Superior temporal gyrus (tissue), 1 donor: ENCODE measurements around the gene IER5L.
"Not testable (repeated sequence)": the region's sequence is repeated elsewhere in the genome, so short reads cannot be mapped to it uniquely, and the experiment has no call there.

Experiments
- DNase-seq: peaks from one replicate; pipeline ENCODE4 v3.0.0-alpha.2; 2016; ENCODE audit errors: extremely low spot score

IER5L gene

GRCh38 chr9:129202613-129203555 lies 24.8 kb upstream of the IER5L start:
- DNase-seq, result peak; percentile 87

DNA sequence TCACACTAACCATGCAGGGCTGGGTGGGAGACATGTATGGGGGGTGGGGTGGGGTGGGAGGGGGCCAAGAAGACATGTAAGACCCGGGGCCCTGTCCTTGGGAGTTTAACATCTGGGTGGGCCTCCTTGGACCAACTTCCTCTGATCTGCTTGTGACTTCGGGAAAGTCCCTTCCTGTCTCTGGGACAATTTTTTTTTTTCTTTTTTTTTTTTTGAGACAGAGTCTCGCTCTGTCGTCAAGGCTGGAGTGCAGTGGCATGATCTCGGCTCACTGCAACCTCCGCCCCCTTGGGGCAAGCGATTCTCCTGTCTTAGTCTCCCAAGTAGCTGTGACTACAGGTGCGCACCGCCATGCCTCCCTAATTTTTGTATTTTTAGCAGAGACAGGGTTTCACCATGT lies 23.8 kb upstream of the IER5L start:
- no peak for DNase-seq

DNA sequence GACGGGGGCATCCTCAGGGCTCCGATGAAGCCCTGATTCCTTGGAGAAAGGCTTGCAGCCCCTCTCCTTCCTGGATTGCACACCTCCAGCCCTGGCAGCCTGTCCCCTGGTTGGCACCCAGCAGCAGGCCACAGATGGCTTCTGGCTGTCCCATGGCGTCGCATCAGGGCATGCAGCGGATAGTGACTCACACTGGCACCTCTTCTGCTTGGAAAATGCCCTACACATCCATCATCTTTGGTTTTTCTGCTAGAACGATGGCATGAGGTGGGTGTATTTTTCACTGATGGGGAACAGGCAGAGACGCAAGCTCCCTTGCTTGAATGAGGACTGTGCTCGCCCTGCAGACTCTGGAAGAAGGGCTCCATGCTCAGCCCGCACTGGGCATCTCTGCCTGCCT lies 23.2 kb upstream of the IER5L start:
- DNase-seq, result peak; percentile 16

- DNase-seq, result no peak
Observed at GRCh38 chr9:129200255-129200654, 22.2 kb upstream of the IER5L start.

GRCh38 chr9:129199044-129199435 lies 21.0 kb upstream of the IER5L start:
- DNase-seq, result no peak

- DNase-seq, result peak; percentile 29
Observed at GRCh38 chr9:129198319-129199043, 20.4 kb upstream of the IER5L start.

DNA sequence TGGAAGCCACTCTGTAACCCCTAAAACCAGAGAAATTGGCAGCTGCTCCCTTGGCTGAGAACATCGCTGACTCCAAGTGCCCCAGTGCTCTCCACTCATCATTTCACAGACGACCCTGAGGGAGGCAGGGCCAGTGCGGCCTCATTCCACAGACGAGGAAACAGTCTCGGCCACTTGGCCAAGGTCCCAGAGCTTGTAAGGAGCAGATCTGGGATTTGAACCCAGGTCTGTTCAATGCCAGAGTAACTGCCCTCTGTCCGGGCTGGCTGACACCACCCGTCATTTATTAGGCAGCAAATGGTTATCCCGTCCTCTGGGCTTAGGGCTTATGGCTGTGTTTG lies 19.9 kb upstream of the IER5L start:
- DNase-seq, result no peak

GRCh38 chr9:129197045-129197444 lies 19.0 kb upstream of the IER5L start:
- not testable (repeated sequence) for DNase-seq

GRCh38 chr9:129195606-129196005 lies 17.5 kb upstream of the IER5L start:
- no peak for DNase-seq

GRCh38 chr9:129194221-129194620 lies 16.2 kb upstream of the IER5L start:
- no peak for DNase-seq

DNA sequence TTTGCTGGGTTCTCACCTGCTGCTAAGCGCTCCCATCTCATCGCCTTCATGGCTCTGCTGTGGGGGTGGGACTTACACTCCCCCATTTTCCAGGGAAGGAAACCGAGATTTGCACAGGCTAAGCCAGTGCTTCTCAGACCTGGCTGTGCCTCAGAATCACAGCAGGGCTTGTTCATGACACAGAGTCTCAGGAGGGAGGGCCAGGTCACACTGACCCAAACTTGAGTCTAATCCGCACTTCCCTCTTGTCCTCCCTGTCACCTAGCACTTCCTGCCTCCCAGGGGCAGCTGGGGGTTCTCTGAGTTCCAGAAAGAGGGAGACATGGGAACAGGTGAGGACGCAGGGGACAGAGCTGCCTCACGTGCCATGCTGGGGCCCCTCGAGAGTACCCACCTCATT lies 15.6 kb upstream of the IER5L start:
- no peak for DNase-seq

DNA sequence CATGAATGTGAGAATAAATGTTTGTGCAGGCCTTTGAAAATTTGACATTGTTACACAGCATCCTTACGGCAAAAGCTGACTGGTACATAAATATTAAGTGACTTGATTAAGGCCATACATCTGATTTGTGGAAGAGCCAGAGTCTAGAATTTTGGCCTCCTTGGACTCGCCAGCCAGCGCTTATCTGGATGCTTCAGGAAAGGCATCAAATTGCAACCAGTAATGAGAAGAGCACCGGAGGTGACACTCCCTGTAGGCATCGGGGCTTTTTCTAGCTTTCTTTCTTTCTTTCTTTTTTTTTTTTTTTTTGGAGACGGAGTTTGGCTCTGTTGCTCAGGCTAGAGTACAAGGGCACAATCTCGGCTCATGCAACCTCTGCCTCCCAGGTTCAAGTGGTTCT lies 13.2 kb upstream of the IER5L start:
- DNase-seq, result no peak

DNA sequence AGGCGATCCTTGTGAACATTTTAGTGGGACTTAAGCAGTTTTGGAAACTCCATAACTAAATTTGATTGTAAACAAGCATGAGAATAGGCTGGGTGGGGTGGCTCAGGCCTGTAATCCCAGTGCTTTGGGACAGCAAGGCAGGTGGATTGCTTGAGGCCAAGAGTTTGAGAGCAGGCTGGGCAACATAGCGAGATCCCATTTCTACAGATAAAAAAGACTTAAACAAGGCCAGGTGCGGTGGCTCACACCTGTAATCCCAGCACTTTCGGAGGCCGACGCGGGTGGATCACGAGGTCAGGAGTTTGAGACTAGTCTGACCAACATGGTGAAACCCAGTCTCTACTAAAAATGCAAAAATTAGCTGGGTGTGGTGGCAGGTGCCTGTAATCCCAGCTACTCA lies 11.9 kb upstream of the IER5L start:
- not testable (repeated sequence) for DNase-seq

DNA sequence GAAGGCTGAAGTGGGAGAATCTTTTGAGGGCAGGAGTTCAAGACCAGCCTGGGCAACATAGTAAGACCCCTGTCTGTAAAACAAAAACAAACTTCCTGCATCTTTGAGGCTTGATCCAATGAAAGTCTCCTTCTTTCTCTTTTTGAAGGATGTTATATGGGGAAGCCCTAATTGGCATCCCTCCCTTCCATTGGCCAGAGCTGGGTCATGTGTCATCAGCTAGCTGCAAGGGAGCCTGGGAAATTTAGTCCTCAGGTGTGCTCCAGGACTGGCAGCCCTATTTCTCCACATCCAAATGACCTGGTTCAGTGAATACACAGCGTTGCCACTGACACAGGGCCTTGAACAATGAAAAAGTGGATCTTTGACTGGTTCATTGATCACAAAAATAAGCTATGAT lies 9.0 kb upstream of the IER5L start:
- DNase-seq, result no peak

GRCh38 chr9:129185991-129186390 lies 7.9 kb upstream of the IER5L start:
- no peak for DNase-seq

DNA sequence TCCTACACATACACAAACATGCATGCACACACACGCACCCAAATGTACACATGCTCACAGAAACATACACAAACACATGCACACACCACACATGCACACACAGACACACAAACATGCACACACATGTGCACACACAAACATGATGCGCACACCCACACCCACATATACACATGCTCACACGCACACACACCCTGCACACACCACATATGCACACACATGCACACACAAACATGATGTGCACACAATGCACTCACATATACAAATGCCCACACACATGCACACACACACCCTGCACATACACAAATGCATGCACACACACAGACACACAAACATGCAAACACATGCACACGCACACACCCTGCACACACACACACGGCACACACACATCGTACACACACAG lies 7.3 kb upstream of the IER5L start:
- no peak for DNase-seq

GRCh38 chr9:129184596-129185122 lies 6.6 kb upstream of the IER5L start:
- no peak for DNase-seq

DNA sequence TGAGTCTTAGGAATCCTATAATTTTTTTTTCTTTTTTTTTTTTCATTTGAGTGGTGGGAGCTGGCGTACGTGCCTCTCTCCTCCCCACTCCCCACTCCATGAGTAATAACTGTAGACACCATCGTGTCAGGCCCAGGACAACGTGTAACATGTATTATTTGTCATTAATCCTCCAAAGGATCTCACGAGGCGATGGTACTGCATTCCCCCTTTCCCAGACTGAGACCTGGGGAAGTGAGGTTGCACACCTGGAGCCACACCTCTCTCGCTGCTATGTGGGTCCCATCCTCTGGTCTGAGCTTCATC lies 6.1 kb upstream of the IER5L start:
- DNase-seq, result no peak

- no peak for DNase-seq
Observed at GRCh38 chr9:129183495-129184218, 5.6 kb upstream of the IER5L start.

DNA sequence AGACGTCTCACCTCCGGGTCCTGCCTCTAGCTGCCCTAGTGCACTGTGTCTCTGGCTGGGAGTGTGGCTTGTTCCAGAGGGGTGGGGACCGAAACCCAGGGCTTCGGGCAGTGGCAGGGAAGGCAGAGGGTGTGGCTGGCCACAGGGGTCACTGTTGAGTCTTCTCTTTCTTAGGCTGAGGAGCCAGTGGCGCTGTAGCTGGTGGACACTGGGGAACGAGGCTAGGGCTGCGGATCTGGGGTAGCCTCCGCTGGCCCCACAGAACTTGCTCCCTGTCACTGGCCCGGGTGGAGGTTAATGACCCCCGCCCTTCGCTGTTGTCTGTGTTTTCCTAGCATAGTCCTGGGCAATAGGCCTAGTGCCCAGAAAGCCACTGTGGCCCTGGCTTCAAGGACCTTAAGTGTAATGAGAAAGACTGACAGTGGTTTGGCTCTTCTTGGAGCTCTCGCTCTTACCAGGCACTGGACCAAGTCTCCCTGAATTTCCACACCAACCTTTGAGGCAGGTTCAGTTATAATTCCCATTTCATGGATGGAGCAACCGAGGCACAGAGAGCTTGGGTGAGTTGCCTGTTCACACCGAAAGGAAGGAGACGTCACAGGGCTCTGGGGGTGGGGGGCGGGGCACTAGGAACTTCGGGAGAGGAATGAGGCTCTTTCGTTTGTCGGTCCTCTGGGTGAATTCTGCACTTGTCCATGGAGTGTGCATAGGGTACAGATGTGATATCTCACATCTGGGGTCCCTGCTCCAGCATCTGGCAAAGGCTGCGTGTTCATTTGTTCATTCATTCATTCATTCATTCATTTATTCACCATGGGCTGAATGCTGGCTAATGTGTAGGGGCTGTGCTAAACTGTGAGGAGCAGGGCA lies 4.8 kb upstream of the IER5L start:
- no peak for DNase-seq

DNA sequence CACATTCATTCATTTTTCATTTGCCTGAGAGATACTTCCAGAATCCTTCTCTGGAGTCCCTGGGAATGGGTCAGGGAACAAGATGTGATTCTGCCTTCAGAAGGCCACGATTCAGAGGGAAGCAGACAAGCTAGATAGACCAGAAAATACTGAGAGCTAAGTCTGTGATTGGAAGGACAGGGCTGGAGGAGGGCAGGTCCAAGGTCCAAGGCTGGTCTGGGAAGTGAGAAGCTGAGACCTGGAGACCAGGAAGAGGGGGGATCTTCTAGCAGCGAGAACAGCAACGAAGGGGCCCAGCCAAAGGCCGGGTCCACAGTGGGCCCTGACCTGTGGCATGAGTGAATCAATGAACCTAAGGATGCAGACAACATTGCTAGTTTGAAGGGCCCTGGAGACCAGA lies 4.1 kb upstream of the IER5L start:
- no peak for DNase-seq

DNA sequence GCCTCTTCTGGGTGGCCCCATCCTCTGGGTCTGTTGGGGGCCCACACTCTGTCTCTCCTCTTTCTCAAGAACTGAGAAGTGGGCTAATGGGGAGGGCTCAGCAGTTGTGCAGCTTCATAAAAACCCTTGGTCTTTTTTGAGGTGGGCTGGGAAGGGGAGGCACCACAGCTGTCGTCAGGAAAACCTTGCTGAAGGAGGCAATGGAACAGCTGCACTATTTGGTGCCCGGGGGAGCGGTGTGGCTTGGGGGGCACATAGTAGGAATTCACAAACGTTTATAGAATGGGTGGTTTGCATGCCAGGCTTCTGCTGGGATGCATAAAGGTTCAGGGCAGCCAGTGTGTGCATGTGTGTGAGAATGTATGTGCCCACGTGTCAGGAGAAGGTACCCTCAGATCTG lies 3.2 kb upstream of the IER5L start:
- no peak for DNase-seq
